Measurements from ENCODE around the gene HGF. TPM values are rescaled to one million over a fixed set of nuclear protein-coding genes. Genes with fewer than 3 reads are reported as not detected.

The HGF gene
- total and polyA plus RNA-seq, 2 of the 13 experiments (the other 11 are each of a cell fraction or from before 2014, with no cell fraction given), result not detected

DNA sequence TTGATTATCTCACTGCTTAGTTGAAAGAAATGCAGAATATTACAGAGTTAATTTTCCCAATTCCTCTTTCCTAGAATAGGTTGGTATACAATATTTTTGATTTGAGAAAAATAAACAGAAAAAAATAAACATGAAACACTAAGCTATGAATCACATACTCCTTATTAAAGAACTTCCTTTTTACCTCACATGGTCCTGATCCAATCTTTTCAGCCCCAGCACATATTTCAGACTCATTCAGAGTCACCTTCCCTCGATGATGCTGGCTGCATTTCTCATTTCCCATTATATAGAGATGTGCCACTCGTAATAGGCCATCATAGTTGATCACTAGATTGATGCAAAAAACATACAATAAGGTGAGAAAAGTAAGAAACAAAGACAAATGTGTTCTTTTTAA, 64.6 kb downstream of the HGF start:
- ChIA-PET POLR2A (no interaction called here), CTCF (ENCODE audit: low intra/inter-chr PET ratio, low total read pairs) (no interaction called here)
- ATAC-seq, result no peak
- Histone ChIP-seq H3K4me1 (ENCODE audit: insufficient read depth, low read length) (no peaks in the 10 kb centered on the region), H4K20me1 (ENCODE audit: insufficient read depth, low read length) (no peaks in the 10 kb centered on the region), H3K9me3 (ENCODE audit: low read length) (no peaks in the 10 kb centered on the region), H3K79me2 (ENCODE audit: insufficient read depth, low read length) (no peaks in the 10 kb centered on the region), H3K27me3 (ENCODE audit: control insufficient read depth in 1 of 2, insufficient read depth in 2 of 2, low read length in 2 of 2) (no peaks in the 10 kb centered on the region), H3K9ac (ENCODE audit: insufficient read depth, low read depth, low read length) (no peak overlapping the region), H3K4me3 (replicated peaks in 1 of 3; ENCODE audit: insufficient read depth in 1 of 3, low read depth in 2 of 3, low read length in 3 of 3) (no peak overlapping the region), H2AFZ (ENCODE audit: low read length) (no peak overlapping the region), H3K4me2 (ENCODE audit: low read depth, low read length) (no peak overlapping the region), H3K36me3 (replicated peaks in 1 of 2; ENCODE audit: control insufficient read depth in 1 of 2, insufficient read depth in 2 of 2, low read length in 2 of 2) (no peaks in the 10 kb centered on the region), H3K27ac (ENCODE audit: extremely low read length, insufficient read depth, low read length) (no peak overlapping the region)
- intact Hi-C loops (cut with micrococcal nuclease; ENCODE audit: unreplicated experiment) (no loop called here), in situ Hi-C loops (cut with HindIII; ENCODE audit: extremely low pct_ligation_motif_present, low pct_unique_long_range_greater_than_20kb) (no loop called here)
- no peak for FAIRE-seq
- BruUV-seq (replicated peaks), result no TSS peak
- no peak for DNase-seq (ENCODE audit: low spot score)
- WGBS (ENCODE audit: low lambda C conversion rate), result 1% methylated on average over 2 of the region's 2 CpGs
- TF ChIP-seq, protein P1, sequence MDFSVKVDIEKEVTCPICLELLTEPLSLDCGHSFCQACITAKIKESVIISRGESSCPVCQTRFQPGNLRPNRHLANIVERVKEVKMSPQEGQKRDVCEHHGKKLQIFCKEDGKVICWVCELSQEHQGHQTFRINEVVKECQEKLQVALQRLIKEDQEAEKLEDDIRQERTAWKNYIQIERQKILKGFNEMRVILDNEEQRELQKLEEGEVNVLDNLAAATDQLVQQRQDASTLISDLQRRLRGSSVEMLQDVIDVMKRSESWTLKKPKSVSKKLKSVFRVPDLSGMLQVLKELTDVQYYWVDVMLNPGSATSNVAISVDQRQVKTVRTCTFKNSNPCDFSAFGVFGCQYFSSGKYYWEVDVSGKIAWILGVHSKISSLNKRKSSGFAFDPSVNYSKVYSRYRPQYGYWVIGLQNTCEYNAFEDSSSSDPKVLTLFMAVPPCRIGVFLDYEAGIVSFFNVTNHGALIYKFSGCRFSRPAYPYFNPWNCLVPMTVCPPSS (IDR thresholded peaks at IDR 0.05), result no peak
- TF ChIP-seq ZNF143 (CRISPR knock-in tag; IDR thresholded peaks at IDR 0.05), result no peak

DNA sequence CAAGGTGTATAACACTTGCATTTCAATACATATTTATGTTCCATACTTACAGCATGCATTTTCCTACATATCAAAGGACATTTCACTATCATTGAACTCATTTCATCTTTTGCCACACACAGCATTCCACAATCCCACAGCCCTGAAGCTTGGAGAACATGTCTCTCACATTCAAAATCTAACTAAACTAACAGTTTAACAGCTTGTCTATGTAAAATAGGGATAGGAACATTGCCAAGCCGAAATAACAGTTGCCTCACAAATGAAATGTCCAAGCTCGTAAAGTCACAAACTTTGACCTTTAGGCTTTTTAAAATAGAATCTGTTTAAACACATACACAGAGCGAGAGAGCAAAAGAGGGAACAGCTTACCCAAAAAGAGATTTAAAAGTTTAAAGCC, 65.3 kb downstream of the HGF start:
- Histone ChIP-seq H2AFZ (ENCODE audit: low read length) (no peak overlapping the region), H3K36me3 (replicated peaks in 1 of 2; ENCODE audit: control insufficient read depth in 1 of 2, insufficient read depth in 2 of 2, low read length in 2 of 2) (no peaks in the 10 kb centered on the region), H3K4me3 (replicated peaks in 1 of 3; ENCODE audit: insufficient read depth in 1 of 3, low read depth in 2 of 3, low read length in 3 of 3) (no peak overlapping the region), H3K27ac (ENCODE audit: extremely low read length, insufficient read depth, low read length) (no peak overlapping the region), H3K27me3 (ENCODE audit: control insufficient read depth in 1 of 2, insufficient read depth in 2 of 2, low read length in 2 of 2) (no peaks in the 10 kb centered on the region), H3K4me2 (ENCODE audit: low read depth, low read length) (no peak overlapping the region), H3K79me2 (ENCODE audit: insufficient read depth, low read length) (no peaks in the 10 kb centered on the region), H3K4me1 (ENCODE audit: insufficient read depth, low read length) (no peaks in the 10 kb centered on the region), H3K9me3 (ENCODE audit: low read length) (no peaks in the 10 kb centered on the region), H3K9ac (ENCODE audit: insufficient read depth, low read depth, low read length) (no peak overlapping the region), H4K20me1 (ENCODE audit: insufficient read depth, low read length) (no peaks in the 10 kb centered on the region)
- BruUV-seq (replicated peaks), result no TSS peak
- ATAC-seq, result no peak
- ChIA-PET POLR2A (no interaction called here), CTCF (ENCODE audit: low intra/inter-chr PET ratio, low total read pairs) (no interaction called here)
- in situ Hi-C loops (cut with HindIII; ENCODE audit: extremely low pct_ligation_motif_present, low pct_unique_long_range_greater_than_20kb), result no loop called here
- intact Hi-C loops (cut with micrococcal nuclease; ENCODE audit: unreplicated experiment), result no loop called here
- FAIRE-seq, result no peak
- 2% methylated on average over 3 of the region's 3 CpGs for WGBS (ENCODE audit: low lambda C conversion rate)
- DNase-seq (ENCODE audit: low spot score), result no peak
- TF ChIP-seq CEBPG (CRISPR knock-in tag; IDR thresholded peaks at IDR 0.05), result no peak
- TF ChIP-seq ZNF562 (CRISPR knock-in tag; IDR thresholded peaks at IDR 0.05; ENCODE audit: borderline replicate concordance), result no peak
- TF ChIP-seq HCFC1 (IDR thresholded peaks at IDR 0.05; ENCODE audit: low read depth, low read length), result no peak
- TF ChIP-seq ATF7 (IDR thresholded peaks at IDR 0.05), result no peak
- TF ChIP-seq ATF7 (CRISPR knock-in tag; IDR thresholded peaks at IDR 0.05), result no peak
- TF ChIP-seq, protein P2, sequence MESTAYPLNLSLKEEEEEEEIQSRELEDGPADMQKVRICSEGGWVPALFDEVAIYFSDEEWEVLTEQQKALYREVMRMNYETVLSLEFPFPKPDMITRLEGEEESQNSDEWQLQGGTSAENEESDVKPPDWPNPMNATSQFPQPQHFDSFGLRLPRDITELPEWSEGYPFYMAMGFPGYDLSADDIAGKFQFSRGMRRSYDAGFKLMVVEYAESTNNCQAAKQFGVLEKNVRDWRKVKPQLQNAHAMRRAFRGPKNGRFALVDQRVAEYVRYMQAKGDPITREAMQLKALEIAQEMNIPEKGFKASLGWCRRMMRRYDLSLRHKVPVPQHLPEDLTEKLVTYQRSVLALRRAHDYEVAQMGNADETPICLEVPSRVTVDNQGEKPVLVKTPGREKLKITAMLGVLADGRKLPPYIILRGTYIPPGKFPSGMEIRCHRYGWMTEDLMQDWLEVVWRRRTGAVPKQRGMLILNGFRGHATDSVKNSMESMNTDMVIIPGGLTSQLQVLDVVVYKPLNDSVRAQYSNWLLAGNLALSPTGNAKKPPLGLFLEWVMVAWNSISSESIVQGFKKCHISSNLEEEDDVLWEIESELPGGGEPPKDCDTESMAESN (CRISPR knock-in tag; conservative IDR thresholded peaks at IDR 0.05), result no peak
- no peak for TF ChIP-seq ZNF629 (CRISPR knock-in tag; conservative IDR thresholded peaks at IDR 0.05)
- no peak for TF ChIP-seq ZNF274 (CRISPR knock-in tag; IDR thresholded peaks at IDR 0.05)
- TF ChIP-seq, protein P3, sequence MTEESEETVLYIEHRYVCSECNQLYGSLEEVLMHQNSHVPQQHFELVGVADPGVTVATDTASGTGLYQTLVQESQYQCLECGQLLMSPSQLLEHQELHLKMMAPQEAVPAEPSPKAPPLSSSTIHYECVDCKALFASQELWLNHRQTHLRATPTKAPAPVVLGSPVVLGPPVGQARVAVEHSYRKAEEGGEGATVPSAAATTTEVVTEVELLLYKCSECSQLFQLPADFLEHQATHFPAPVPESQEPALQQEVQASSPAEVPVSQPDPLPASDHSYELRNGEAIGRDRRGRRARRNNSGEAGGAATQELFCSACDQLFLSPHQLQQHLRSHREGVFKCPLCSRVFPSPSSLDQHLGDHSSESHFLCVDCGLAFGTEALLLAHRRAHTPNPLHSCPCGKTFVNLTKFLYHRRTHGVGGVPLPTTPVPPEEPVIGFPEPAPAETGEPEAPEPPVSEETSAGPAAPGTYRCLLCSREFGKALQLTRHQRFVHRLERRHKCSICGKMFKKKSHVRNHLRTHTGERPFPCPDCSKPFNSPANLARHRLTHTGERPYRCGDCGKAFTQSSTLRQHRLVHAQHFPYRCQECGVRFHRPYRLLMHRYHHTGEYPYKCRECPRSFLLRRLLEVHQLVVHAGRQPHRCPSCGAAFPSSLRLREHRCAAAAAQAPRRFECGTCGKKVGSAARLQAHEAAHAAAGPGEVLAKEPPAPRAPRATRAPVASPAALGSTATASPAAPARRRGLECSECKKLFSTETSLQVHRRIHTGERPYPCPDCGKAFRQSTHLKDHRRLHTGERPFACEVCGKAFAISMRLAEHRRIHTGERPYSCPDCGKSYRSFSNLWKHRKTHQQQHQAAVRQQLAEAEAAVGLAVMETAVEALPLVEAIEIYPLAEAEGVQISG (CRISPR knock-in tag; IDR thresholded peaks at IDR 0.05), result no peak
- no peak for TF ChIP-seq ATAD3A (CRISPR knock-in tag; IDR thresholded peaks at IDR 0.05)
- no peak for TF ChIP-seq MAFF (IDR thresholded peaks at IDR 0.05; ENCODE audit: low read depth, low read length)

Measured in HepG2 (cell line).